ENCODE measurements around the gene RAB21. TPM values are rescaled to one million over a fixed set of nuclear protein-coding genes. Genes with fewer than 3 reads are reported as not detected.

The RAB21 gene
- total and polyA plus RNA-seq, 2 of the 4 experiments (the other 2 are of a cell fraction) = 13.8 to 15.0 TPM

DNA sequence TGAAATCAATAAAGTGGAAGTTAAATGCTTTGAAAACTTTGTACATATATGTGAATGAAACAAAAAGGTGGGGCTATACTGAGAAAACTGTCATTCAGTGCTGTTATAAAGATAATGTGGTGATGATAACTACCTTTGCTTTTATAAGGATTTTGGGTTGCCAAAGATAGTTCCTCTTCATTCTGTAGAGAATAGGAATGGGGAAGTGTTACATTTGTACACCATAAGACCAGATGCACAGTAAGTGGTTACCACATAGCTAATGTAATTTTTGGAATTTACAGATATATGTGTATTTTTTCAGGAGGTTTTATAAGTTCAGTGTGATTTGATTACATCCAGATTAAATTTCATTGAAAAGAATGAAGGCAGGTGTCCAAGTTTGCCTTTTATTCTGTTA lies 18.1 kb downstream of the RAB21 start:
- intact Hi-C loops (cut with micrococcal nuclease) (no loop called here), in situ Hi-C loops (cut with MboI; ENCODE audit: low sequenced_read_pairs) (no loop called here), dilution Hi-C loops (cut with HindIII; ENCODE audit: low sequenced_read_pairs, unreplicated experiment) (no loop called here)
- Histone ChIP-seq H3K4ac (ENCODE audit: low read depth, low read length) (no peak overlapping the region), H3K9me1 (ENCODE audit: insufficient read depth, low read length) (0 out of 2 replicates have a peak, but pooled peaks cover 2% of the 10 kb centered on the region), H3K18ac (ENCODE audit: low read depth, low read length) (no peak overlapping the region), H3K4me1 (ENCODE audit: control insufficient read depth, insufficient read depth, low read length) (no peaks in the 10 kb centered on the region), H2AK5ac (ENCODE audit: low read depth, low read length) (no peak overlapping the region), H3K27me3 (ENCODE audit: control insufficient read depth, insufficient read depth, low read length) (no peaks in the 10 kb centered on the region), H3K27ac (ENCODE audit: insufficient read depth, low read length) (no peak overlapping the region), H2BK20ac (ENCODE audit: low read depth, low read length) (no peak overlapping the region), H3K14ac (replicated peaks; ENCODE audit: low read depth, low read length) (no peak overlapping the region), H3K79me1 (ENCODE audit: low read depth in 1 of 2, low read length in 2 of 2) (peaks cover 16 to 32% of the 10 kb centered on the region in 2 experiments), H2BK5ac (ENCODE audit: low read depth, low read length, poor library complexity, severe bottlenecking) (no peak overlapping the region), H2BK15ac (ENCODE audit: low read depth, low read length) (no peak overlapping the region), H3K4me3 (ENCODE audit: insufficient read depth, low read depth, low read length) (no peak overlapping the region), H2AFZ (replicated peaks; ENCODE audit: low read length, poor library complexity) (no peak overlapping the region), H4K91ac (ENCODE audit: insufficient read depth, low read depth, low read length) (no peak overlapping the region), H2BK120ac (ENCODE audit: low read depth, low read length) (no peak overlapping the region), H4K5ac (ENCODE audit: low read depth, low read length) (no peak overlapping the region), H4K20me1 (ENCODE audit: insufficient read depth, low read length) (peaks cover 13% of the 10 kb centered on the region), H3K9ac (ENCODE audit: low read depth, low read length) (no peak overlapping the region), H3K4me2 (ENCODE audit: low read depth, low read length) (no peak overlapping the region), H3K9me3 (ENCODE audit: control insufficient read depth, insufficient read depth, low read length) (no peaks in the 10 kb centered on the region), H3K56ac (ENCODE audit: extremely low read depth, insufficient read depth, low read length) (no peak overlapping the region), H3K36me3 (ENCODE audit: control insufficient read depth, insufficient read depth, low read length) (peaks cover 5% of the 10 kb centered on the region), H3K23ac (ENCODE audit: low read depth, low read length) (no peak overlapping the region), H2AK9ac (replicated peaks; ENCODE audit: low read depth, low read length, poor library complexity) (no peak overlapping the region), H4K8ac (ENCODE audit: low read depth in 2 of 2, low read length in 2 of 2) (no peak overlapping the region)
- no peak for ATAC-seq (ENCODE audit: low read depth)
- ChIA-PET CTCF (no interaction called here), POLR2A (ENCODE audit: unreplicated experiment) (no interaction called here)
- TF ChIP-seq BHLHE40 (IDR thresholded peaks at IDR 0.05; ENCODE audit: low read depth, low read length) = no peak
- no peak for TF ChIP-seq RCOR1 (IDR thresholded peaks at IDR 0.05; ENCODE audit: insufficient replicate concordance, low read length)
- TF ChIP-seq, protein P1, sequence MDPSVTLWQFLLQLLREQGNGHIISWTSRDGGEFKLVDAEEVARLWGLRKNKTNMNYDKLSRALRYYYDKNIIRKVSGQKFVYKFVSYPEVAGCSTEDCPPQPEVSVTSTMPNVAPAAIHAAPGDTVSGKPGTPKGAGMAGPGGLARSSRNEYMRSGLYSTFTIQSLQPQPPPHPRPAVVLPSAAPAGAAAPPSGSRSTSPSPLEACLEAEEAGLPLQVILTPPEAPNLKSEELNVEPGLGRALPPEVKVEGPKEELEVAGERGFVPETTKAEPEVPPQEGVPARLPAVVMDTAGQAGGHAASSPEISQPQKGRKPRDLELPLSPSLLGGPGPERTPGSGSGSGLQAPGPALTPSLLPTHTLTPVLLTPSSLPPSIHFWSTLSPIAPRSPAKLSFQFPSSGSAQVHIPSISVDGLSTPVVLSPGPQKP (IDR thresholded peaks at IDR 0.05; ENCODE audit: borderline replicate concordance, low read depth, low read length) = no peak
- no peak for TF ChIP-seq RAD21 (IDR thresholded peaks at IDR 0.05; ENCODE audit: low read length)
- DNase-seq = no peak
- no TSS peak for BruUV-seq (replicated peaks)

Measured in IMR-90 (cell line).